T-cell (primary cell): ENCODE data around the gene SPINDOC. TPM values are rescaled to one million over a fixed set of nuclear protein-coding genes. Genes with fewer than 3 reads are reported as not detected.

Experiments
- ATAC-seq, 4 experiments: fragments of 200-7000 bp in 3 of 4; fragments of 150-1000 bp in 1 of 4; cut with Tn5 transposase; replicated peaks in 1 of 4; 1 replicate in 3 of 4; 2 replicates in 1 of 4; pipeline ENCODE4 v1.10.0; 2021; ENCODE audit warnings: moderate library complexity in 3 of 4, mild to moderate bottlenecking in 2 of 4, moderate number of reproducible peaks in 1 of 4
- CTCF ChIA-PET, 2 donors: fragments of 300-600 bp; sonication (Branson Sonifier 250); formaldehyde crosslinking; loops; one replicate each; lab custom pipeline; 2022; ENCODE audit warnings: antibody characterized with exemption in 2 of 2; lab: Charles Lee
- POLR2A ChIA-PET, 2 donors: fragments of 300-600 bp; sonication (Branson Sonifier 250); formaldehyde crosslinking; loops; one replicate each; lab custom pipeline; 2022; ENCODE audit warnings: antibody characterized with exemption in 2 of 2; lab: Charles Lee
- DNase-seq, 35 experiments: peaks; one replicate each; pipeline versions ENCODE4 v3.0.0 to v3.0.0-alpha.2; 2013 to 2023
- H3K27ac ChIP-seq: one replicate; pipeline ENCODE4 v1.5.1; 2013; ENCODE audit warnings: low read length
- H3K27me3 ChIP-seq, 2 experiments: replicated peaks in 1 of 2; 1 replicate in 1 of 2; 2 replicates in 1 of 2; pipeline versions ENCODE4 v1.6.1 to v1.7.0; 2013; ENCODE audit warnings: low read length in 1 of 2, mixed read lengths in 1 of 2; ENCODE audit not compliant: control insufficient read depth in 2 of 2, insufficient read depth in 2 of 2; ENCODE audit errors: extremely low read depth in 1 of 2
- H3K36me3 ChIP-seq, 2 donors: 1 replicate in 1 of 2; 2 replicates in 1 of 2; pipeline versions ENCODE4 v1.6.1 to v1.7.0; 2013; ENCODE audit warnings: low read length in 1 of 2; ENCODE audit not compliant: control insufficient read depth in 2 of 2, insufficient read depth in 1 of 2; ENCODE audit errors: extremely low read depth in 1 of 2
- H3K4me1 ChIP-seq, 2 experiments: 1 replicate in 1 of 2; 2 replicates in 1 of 2; pipeline versions ENCODE4 v1.6.1 to v1.7.0; 2013; ENCODE audit warnings: low read length in 2 of 2, mixed read lengths in 1 of 2; ENCODE audit not compliant: insufficient read depth in 2 of 2, control insufficient read depth in 1 of 2; ENCODE audit errors: extremely low read depth in 1 of 2
- H3K4me3 ChIP-seq, 2 donors: 1 replicate in 1 of 2; 2 replicates in 1 of 2; pipeline versions ENCODE4 v1.5.1 to v1.7.0; 2013; ENCODE audit warnings: mild to moderate bottlenecking in 2 of 2, low read length in 1 of 2, moderate library complexity in 1 of 2; ENCODE audit not compliant: control insufficient read depth in 1 of 2; ENCODE audit errors: extremely low read depth in 1 of 2
- H3K9me3 ChIP-seq: 2 replicates; pipeline ENCODE4 v1.7.0; 2013
- H3K27ac Mint-ChIP-seq, 2 donors: one replicate each; pipeline ENCODE4 v1.8.0; 2020 to 2021; ENCODE audit warnings: mild to moderate bottlenecking in 2 of 2, mixed read lengths in 2 of 2
- H3K27me3 Mint-ChIP-seq, 2 donors: one replicate each; pipeline ENCODE4 v1.8.0; 2021 to 2022; ENCODE audit warnings: mixed read lengths in 2 of 2
- H3K36me3 Mint-ChIP-seq: one replicate; pipeline ENCODE4 v1.8.0; 2021; ENCODE audit warnings: mixed read lengths
- H3K4me1 Mint-ChIP-seq, 3 donors: one replicate each; pipeline ENCODE4 v1.8.0; 2020 to 2022; ENCODE audit warnings: mixed read lengths in 3 of 3, mild to moderate bottlenecking in 1 of 3
- H3K4me3 Mint-ChIP-seq, 3 donors: one replicate each; pipeline ENCODE4 v1.8.0; 2020 to 2022; ENCODE audit warnings: mild to moderate bottlenecking in 3 of 3, mixed read lengths in 3 of 3, moderate library complexity in 3 of 3
- H3K9me3 Mint-ChIP-seq, 3 donors: one replicate each; pipeline ENCODE4 v1.8.0; 2020 to 2022; ENCODE audit warnings: mixed read lengths in 3 of 3
- WGBS: methylation state at CpG from one replicate; pipeline ENCODE4 v1.1.5; 2013; ENCODE audit warnings: missing lambda C conversion rate; ENCODE audit not compliant: insufficient coverage; 5-methylcytosine and 5-hydroxymethylcytosine counted together
- total RNA-seq, 35 experiments: library from RNA in 6 of 35; stranded (reverse) in 6 of 35; fragments of 120-200 nt in 1 of 35; gene quantifications; one replicate each; pipeline versions ENCODE4 v1.2.1 to v1.2.4 and lab custom pipeline; 2013 to 2026

The SPINDOC gene
- total RNA-seq, 5 donors from 2014 or later (not counting 1 experiment from before 2014, with no cell fraction given): 8.1 to 16.1 (median 15.3) TPM

DNA sequence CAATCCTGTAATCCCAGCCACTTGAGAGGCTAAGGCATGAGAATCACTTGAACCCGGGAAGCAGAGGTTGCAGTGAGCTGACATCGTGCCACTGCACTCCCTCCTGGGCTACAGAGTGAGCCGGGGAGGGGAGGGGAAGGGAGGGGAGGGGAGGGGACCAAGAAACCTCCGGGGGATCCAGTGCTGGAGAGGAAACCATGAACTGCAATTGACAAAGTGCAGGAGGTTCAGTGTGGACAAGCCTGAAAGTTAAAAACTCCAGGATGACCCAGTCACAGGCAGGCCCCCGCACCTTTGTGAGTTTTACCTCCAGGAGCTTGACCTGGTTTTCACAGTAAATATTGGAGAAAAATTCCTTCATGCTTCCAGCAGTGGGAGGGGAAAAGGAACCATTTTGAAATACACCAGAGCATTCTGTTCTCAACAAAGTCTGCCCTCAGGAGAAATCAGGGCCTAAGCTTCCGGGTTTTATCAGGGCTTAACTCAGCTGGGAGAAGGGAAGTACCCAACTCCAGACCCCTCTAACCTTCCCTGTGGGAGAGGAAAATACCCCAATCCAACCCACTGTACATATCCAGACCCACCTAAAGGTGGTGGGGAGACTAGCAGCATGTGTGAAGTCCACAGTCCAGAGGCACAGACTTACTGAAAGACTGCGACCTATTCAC, 29.2 kb upstream of the SPINDOC start:
- H3K27me3 ChIP-seq: peaks cover 0 to 3% of the 10 kb centered on the region in 2 experiments
- H3K9me3 ChIP-seq: no peaks in the 10 kb centered on the region
- H3K4me3 ChIP-seq: no peak overlapping the region
- Mint-ChIP-seq H3K9me3 (no peaks in the 10 kb centered on the region), H3K4me3 (no peak overlapping the region), H3K4me1 (peaks cover 5 to 7% (median 5%) of the 10 kb centered on the region in 3 donors), H3K36me3 (no peaks in the 10 kb centered on the region), H3K27me3 (peaks cover 4% of the 10 kb centered on the region in 2 donors), H3K27ac (no peak overlapping the region)
- ChIA-PET POLR2A (no interaction called here), CTCF (no interaction called here)
- no peaks in the 10 kb centered on the region for H3K36me3 ChIP-seq
- H3K4me1 ChIP-seq: no peaks in the 10 kb centered on the region
- ATAC-seq (no peak), DNase-seq (no peak)
- 42% methylated on average over 2 of the region's 7 CpGs for WGBS
- no peak overlapping the region for H3K27ac ChIP-seq

DNA sequence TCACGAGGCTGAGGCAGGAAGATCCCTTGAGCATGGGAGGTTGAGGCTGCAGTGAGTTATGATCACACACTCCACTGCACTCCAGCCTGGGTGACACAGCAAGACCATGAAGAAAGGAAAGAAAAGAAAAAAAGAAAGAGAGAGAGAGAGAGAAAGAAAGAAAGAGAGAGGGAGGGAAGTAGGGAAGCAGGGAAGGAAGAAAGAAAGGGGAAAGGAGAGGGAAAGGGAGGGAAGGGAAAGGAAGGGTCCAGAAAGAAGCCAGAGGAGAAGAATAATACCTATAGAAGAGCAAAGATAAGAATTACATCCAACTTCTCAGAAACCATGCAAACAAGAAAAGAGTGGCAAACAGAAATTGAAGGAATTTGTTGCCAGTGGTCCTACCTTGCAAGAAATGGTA, 27.4 kb upstream of the SPINDOC start:
- Mint-ChIP-seq H3K27me3 (peaks cover 4% of the 10 kb centered on the region in 2 donors), H3K4me1 (peaks cover 5 to 11% (median 7%) of the 10 kb centered on the region in 3 donors), H3K27ac (no peak overlapping the region), H3K4me3 (no peak overlapping the region), H3K9me3 (no peaks in the 10 kb centered on the region), H3K36me3 (no peaks in the 10 kb centered on the region)
- H3K4me1 ChIP-seq: peaks cover 0 to 4% of the 10 kb centered on the region in 2 experiments
- CTCF ChIA-PET: no interaction called here
- peaks cover 0 to 3% of the 10 kb centered on the region in 2 experiments for H3K27me3 ChIP-seq
- no peak overlapping the region for H3K27ac ChIP-seq
- WGBS: no CpG with 5 or more reads among the region's 1 CpG
- no peak overlapping the region for H3K4me3 ChIP-seq
- POLR2A ChIA-PET: interaction anchor here in 1 of 2 donors (0.7 kb wide), 1 partner anchor 8 kb away, joined by 5 read pairs; no protein-coding TSS in a partner anchor
- H3K9me3 ChIP-seq: no peaks in the 10 kb centered on the region
- ATAC-seq (no peak), DNase-seq (no peak)
- no peaks in the 10 kb centered on the region for H3K36me3 ChIP-seq

DNA sequence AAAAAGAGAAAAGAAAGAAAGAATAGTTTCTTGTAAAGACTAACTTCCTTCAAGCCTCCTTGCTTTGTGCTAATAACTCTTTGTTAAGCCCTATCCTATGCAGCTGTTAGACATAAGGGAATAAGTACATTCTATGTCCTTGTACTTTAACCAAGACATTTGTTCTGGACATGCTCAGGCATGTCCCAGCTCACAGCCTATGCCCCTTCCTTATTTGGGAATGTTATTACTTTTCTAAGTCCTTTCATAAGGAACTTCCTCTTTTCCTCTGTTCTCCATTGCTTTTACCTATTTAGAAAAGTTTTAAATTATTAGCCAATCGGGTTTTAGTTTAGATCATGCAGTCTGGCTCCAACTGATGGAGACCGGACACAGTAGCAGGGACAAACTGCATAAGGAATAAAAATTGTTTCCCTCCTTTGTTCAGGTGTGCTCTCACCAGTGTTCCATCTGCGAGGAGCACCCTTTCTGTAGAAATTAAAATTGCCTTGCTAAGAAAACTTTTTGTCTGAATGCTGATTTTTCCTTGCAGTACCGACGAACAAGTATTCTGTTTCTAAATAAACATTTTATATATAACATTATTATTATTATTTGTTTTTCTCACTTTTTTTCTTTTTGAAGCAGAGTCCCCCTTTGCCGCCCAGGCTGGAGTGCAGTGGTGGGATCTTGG, 21.6 kb upstream of the SPINDOC start:
- H3K27me3 ChIP-seq: peaks cover 0 to 4% of the 10 kb centered on the region in 2 experiments
- ChIA-PET POLR2A (no interaction called here), CTCF (no interaction called here)
- no peak for DNase-seq
- no peak overlapping the region for H3K4me3 ChIP-seq
- ATAC-seq: no peak
- peaks cover 0 to 4% of the 10 kb centered on the region in 2 experiments for H3K4me1 ChIP-seq
- no peak overlapping the region for H3K27ac ChIP-seq
- Mint-ChIP-seq H3K9me3 (peaks cover 5 to 9% (median 8%) of the 10 kb centered on the region in 3 donors), H3K4me3 (no peak overlapping the region), H3K27ac (no peak overlapping the region), H3K36me3 (peaks cover 3% of the 10 kb centered on the region), H3K4me1 (peaks cover 0 to 4% (median 2%) of the 10 kb centered on the region in 3 donors), H3K27me3 (peaks cover 6% of the 10 kb centered on the region in 2 donors)
- no peaks in the 10 kb centered on the region for H3K36me3 ChIP-seq
- no peaks in the 10 kb centered on the region for H3K9me3 ChIP-seq
- 88% methylated on average over 2 of the region's 6 CpGs for WGBS

DNA sequence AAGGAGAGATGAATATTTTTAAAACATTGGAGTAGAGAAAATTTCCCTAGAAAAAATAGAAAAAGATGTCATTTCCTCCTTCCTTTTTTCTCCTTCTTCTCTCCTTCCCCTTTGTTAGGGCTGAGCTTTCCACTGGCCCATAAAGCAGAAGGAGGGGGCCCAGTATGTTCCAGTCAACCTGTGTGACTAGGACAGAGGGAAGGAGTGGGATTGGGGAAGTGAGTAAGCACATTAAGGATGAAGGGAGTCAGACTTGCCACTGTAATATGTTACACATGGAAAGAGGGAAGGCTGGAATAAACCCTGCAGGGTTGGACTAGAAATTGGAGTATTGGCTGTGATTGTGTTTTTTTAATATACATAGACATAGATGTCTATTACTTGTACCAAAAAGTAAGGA, 20.1 kb upstream of the SPINDOC start:
- H3K36me3 ChIP-seq: no peaks in the 10 kb centered on the region
- POLR2A ChIA-PET: no interaction called here
- H3K9me3 Mint-ChIP-seq: peaks cover 5 to 9% (median 8%) of the 10 kb centered on the region in 3 donors

DNA sequence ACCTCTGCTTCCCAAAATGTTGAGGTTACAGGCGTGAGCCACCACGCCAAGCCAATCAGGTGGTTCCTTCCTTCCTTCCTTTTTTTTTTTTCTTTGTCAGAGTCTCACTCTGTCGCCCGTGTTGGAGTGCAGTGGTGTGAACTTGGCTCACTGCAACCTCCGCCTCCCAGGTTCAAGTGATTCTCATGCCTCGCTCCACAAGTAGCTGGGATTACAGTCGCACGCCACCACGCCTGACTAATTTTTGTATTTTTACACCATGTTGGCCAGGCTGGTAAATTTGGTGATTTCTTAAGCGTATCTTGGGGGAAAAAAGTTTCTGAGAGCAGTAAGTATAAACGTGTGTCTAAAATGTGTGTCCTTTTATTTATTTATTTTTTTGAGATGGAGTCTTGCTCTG, 18.2 kb upstream of the SPINDOC start:
- CTCF ChIA-PET: no interaction called here

More for the DNA sequence above, 20.1 kb upstream of the SPINDOC start:
- DNase-seq: no peak
- no peak overlapping the region for H3K4me3 Mint-ChIP-seq
- Histone ChIP-seq H3K27ac (no peak overlapping the region), H3K4me1 (peaks cover 0 to 4% of the 10 kb centered on the region in 2 experiments), H3K9me3 (no peaks in the 10 kb centered on the region), H3K4me3 (no peak overlapping the region), H3K27me3 (peaks cover 0 to 10% of the 10 kb centered on the region in 2 experiments)
- CTCF ChIA-PET: no interaction called here
- peaks cover 6 to 10% of the 10 kb centered on the region in 2 donors for H3K27me3 Mint-ChIP-seq
- H3K4me1 Mint-ChIP-seq: peaks cover 0 to 4% (median 2%) of the 10 kb centered on the region in 3 donors
- ATAC-seq: no peak
- H3K27ac Mint-ChIP-seq: no peak overlapping the region
- peaks cover 3% of the 10 kb centered on the region for H3K36me3 Mint-ChIP-seq

DNA sequence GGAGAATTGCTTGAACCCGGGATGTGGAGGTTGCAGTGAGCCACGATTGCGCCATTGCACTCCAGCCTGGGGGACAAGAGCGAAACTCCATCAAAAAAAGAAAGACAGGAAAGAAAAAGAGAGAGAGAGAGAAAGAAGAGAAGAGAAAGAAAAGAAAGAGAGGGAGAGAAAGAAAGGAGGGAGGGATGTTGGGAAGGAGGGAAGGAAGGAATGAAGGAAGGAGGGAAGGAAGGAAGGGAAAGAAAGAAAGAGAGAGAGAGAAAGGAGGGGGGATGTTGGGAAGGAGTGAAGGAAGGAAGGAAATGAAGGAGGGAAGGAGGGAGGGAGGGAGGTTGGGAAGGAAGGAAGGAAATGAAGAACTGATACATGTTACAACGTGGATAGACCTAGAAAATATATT, 12.3 kb upstream of the SPINDOC start:
- Mint-ChIP-seq H3K27ac (no peak overlapping the region), H3K9me3 (no peaks in the 10 kb centered on the region), H3K4me1 (no peaks in the 10 kb centered on the region), H3K27me3 (peaks cover 6 to 8% of the 10 kb centered on the region in 2 donors), H3K36me3 (no peaks in the 10 kb centered on the region), H3K4me3 (no peak overlapping the region)
- ChIA-PET CTCF (no interaction called here), POLR2A (no interaction called here)
- 100% methylated on average over 1 of the region's 5 CpGs for WGBS
- Histone ChIP-seq H3K27me3 (peaks cover 0 to 19% of the 10 kb centered on the region in 2 experiments), H3K36me3 (no peaks in the 10 kb centered on the region), H3K27ac (no peak overlapping the region), H3K9me3 (no peaks in the 10 kb centered on the region), H3K4me3 (no peak overlapping the region), H3K4me1 (no peaks in the 10 kb centered on the region)
- ATAC-seq: no peak
- no peak for DNase-seq

More for the DNA sequence above, 18.2 kb upstream of the SPINDOC start:
- peaks cover 0 to 19% of the 10 kb centered on the region in 2 experiments for H3K27me3 ChIP-seq
- H3K9me3 ChIP-seq: no peaks in the 10 kb centered on the region
- no peak overlapping the region for H3K4me3 ChIP-seq
- WGBS: 60% methylated on average over 6 of the region's 11 CpGs
- H3K4me1 ChIP-seq: peaks cover 0 to 4% of the 10 kb centered on the region in 2 experiments
- no peak for ATAC-seq
- no peaks in the 10 kb centered on the region for H3K36me3 ChIP-seq
- Mint-ChIP-seq H3K27me3 (peaks cover 6 to 10% of the 10 kb centered on the region in 2 donors), H3K27ac (no peak overlapping the region), H3K4me1 (peaks cover 0 to 3% (median 2%) of the 10 kb centered on the region in 3 donors), H3K4me3 (no peak overlapping the region), H3K36me3 (peaks cover 3% of the 10 kb centered on the region), H3K9me3 (peaks cover 5 to 9% (median 8%) of the 10 kb centered on the region in 3 donors)
- POLR2A ChIA-PET: no interaction called here
- DNase-seq: no peak
- H3K27ac ChIP-seq: no peak overlapping the region
